B cell (primary cell): Measurements from ENCODE around the gene RHOT1. TPM values are rescaled to one million over a fixed set of nuclear protein-coding genes. Genes with fewer than 3 reads are reported as not detected.
A peak's percentile ranks its signal among the peaks of the same experiment; 100 is the strongest.

Source experiments
- ATAC-seq: fragments of 200-7000 bp; cut with Tn5 transposase; one replicate; pipeline ENCODE4 v1.10.0; 2021; ENCODE audit warnings: low read depth, mild to moderate bottlenecking, moderate number of reproducible peaks, moderate library complexity
- CTCF ChIA-PET: fragments of 350-600 bp; sonication (Branson Sonifier 250); formaldehyde crosslinking; loops from one replicate; lab custom pipeline; 2021; ENCODE audit warnings: antibody characterized with exemption, inconsistent platforms; lab: Charles Lee
- POLR2A ChIA-PET: fragments of 350-600 bp; sonication (Branson Sonifier 250); formaldehyde crosslinking; loops from one replicate; lab custom pipeline; 2021; ENCODE audit warnings: antibody characterized with exemption; lab: Charles Lee
- DNase-seq: peaks from one replicate; pipeline ENCODE4 v3.0.0; 2013
- H2AFZ ChIP-seq: 2 replicates; pipeline ENCODE4 v1.6.1; 2012; ENCODE audit warnings: mild to moderate bottlenecking, low read depth, low read length; ENCODE audit not compliant: insufficient read depth, poor library complexity, severe bottlenecking
- H3K27ac ChIP-seq, 2 donors: 1 replicate in 1 of 2; 2 replicates in 1 of 2; pipeline ENCODE4 v1.5.1; 2012 to 2013; ENCODE audit warnings: low read length in 2 of 2, mild to moderate bottlenecking in 2 of 2, moderate library complexity in 1 of 2
- H3K27me3 ChIP-seq, 4 experiments: fragments of 200-600 bp in 1 of 4; sonication (generic) in 1 of 4; replicated peaks in 1 of 4; 1 replicate in 2 of 4; 2 replicates in 2 of 4; pipeline versions ENCODE4 v1.6.1 to v1.7.0; 2013 to 2016; ENCODE audit warnings: low read length in 3 of 4, mild to moderate bottlenecking in 2 of 4, mixed read lengths in 1 of 4, moderate library complexity in 1 of 4; ENCODE audit not compliant: insufficient read depth in 4 of 4, control insufficient read depth in 3 of 4; ENCODE audit errors: control extremely low read depth in 1 of 4
- H3K36me3 ChIP-seq, 2 experiments: replicated peaks in 1 of 2; 1 replicate in 1 of 2; 2 replicates in 1 of 2; pipeline versions ENCODE4 v1.6.1 to v1.7.1; 2013; ENCODE audit warnings: low read length in 1 of 2; ENCODE audit not compliant: insufficient read depth in 2 of 2, control insufficient read depth in 1 of 2; ENCODE audit errors: control extremely low read depth in 1 of 2, extremely low read depth in 1 of 2
- H3K4me1 ChIP-seq, 2 donors: fragments of 200-600 bp in 1 of 2; sonication (generic) in 1 of 2; 1 replicate in 1 of 2; 2 replicates in 1 of 2; pipeline versions ENCODE4 v1.5.1 to v1.6.1; 2013 to 2017; ENCODE audit warnings: low read length in 2 of 2; ENCODE audit not compliant: control insufficient read depth in 2 of 2, insufficient read depth in 2 of 2
- H3K4me2 ChIP-seq: replicated peaks from 2 replicates; pipeline ENCODE3; 2012; ENCODE audit warnings: mild to moderate bottlenecking, low read depth, low read length; ENCODE audit not compliant: poor library complexity, severe bottlenecking
- H3K4me3 ChIP-seq, 5 experiments: fragments of 200-600 bp in 1 of 5; sonication (generic) in 1 of 5; 1 replicate in 3 of 5; 2 replicates in 2 of 5; pipeline versions ENCODE4 v1.5.1 to v1.7.0; 2011 to 2016; ENCODE audit warnings: low read length in 4 of 5, mild to moderate bottlenecking in 4 of 5, low read depth in 2 of 5, control low read depth in 1 of 5, moderate library complexity in 1 of 5; ENCODE audit not compliant: insufficient read depth in 1 of 5; ENCODE audit errors: control extremely low read depth in 1 of 5, extremely low read depth in 1 of 5
- H3K79me2 ChIP-seq: fragments of 200-600 bp; sonication (generic); one replicate; pipeline ENCODE4 v1.6.0; 2016; ENCODE audit warnings: low read length; ENCODE audit not compliant: control insufficient read depth, insufficient read depth
- H3K9ac ChIP-seq: fragments of 200-600 bp; sonication (generic); 2 replicates; pipeline ENCODE4 v1.6.1; 2017; ENCODE audit warnings: mild to moderate bottlenecking, low read length, moderate library complexity
- H3K9me3 ChIP-seq, 3 donors: one replicate each; pipeline versions ENCODE4 v1.6.1 to v1.7.1; 2013; ENCODE audit warnings: low read length in 2 of 3; ENCODE audit not compliant: control insufficient read depth in 2 of 3, insufficient read depth in 1 of 3; ENCODE audit errors: control extremely low read depth in 1 of 3
- H4K20me1 ChIP-seq: 2 replicates; pipeline ENCODE4 v1.6.0; 2012; ENCODE audit warnings: mild to moderate bottlenecking, low read length; ENCODE audit not compliant: insufficient read depth, control insufficient read depth, poor library complexity, severe bottlenecking
- H3K27ac Mint-ChIP-seq: one replicate; pipeline ENCODE4 v1.8.0; 2021; ENCODE audit warnings: mixed read lengths
- H3K27me3 Mint-ChIP-seq: one replicate; pipeline ENCODE4 v1.8.0; 2021; ENCODE audit warnings: mixed read lengths
- H3K4me1 Mint-ChIP-seq: one replicate; pipeline ENCODE4 v1.8.0; 2021; ENCODE audit warnings: mixed read lengths
- H3K4me3 Mint-ChIP-seq: one replicate; pipeline ENCODE4 v1.8.0; 2021; ENCODE audit warnings: mixed read lengths
- H3K9me3 Mint-ChIP-seq: one replicate; pipeline ENCODE4 v1.8.0; 2022; ENCODE audit warnings: mixed read lengths; ENCODE audit not compliant: insufficient read depth
- EZH2 ChIP-seq: IDR thresholded peaks from 2 replicates; pipeline ENCODE4 v1.6.1; 2012; ENCODE audit warnings: borderline replicate concordance, low read depth, mild to moderate bottlenecking, moderate library complexity, low read length; ENCODE audit not compliant: insufficient read depth, poor library complexity, severe bottlenecking
- WGBS: methylation state at CpG from one replicate; pipeline ENCODE4 v1.1.5; 2013; ENCODE audit warnings: missing lambda C conversion rate; ENCODE audit not compliant: insufficient coverage; 5-methylcytosine and 5-hydroxymethylcytosine counted together
- intact Hi-C: fragments of 100-400 bp; cut with micrococcal nuclease; formaldehyde crosslinking; loops from one replicate; pipeline ENCODE4 v1.10.0; 2022
- polyA plus RNA-seq: library from polyadenylated mRNA; depleted of rRNA; stranded (reverse); fragments of >200 nt; gene quantifications from 2 replicates; pipeline ENCODE4 v1.2.3, GENCODE V29; 2012
- total RNA-seq, 2 donors: library from RNA; stranded (reverse); fragments of 120-200 nt in 1 of 2; gene quantifications; 1 replicate in 1 of 2; 2 replicates in 1 of 2; pipeline versions ENCODE4 v1.2.3 to v1.2.4, GENCODE V29; 2013 to 2022
- TF ChIP-seq, protein P1 (sequence below): fragments of 200-600 bp; IDR thresholded peaks from one replicate; pipeline ENCODE4 v1.8.0; 2022; ENCODE audit warnings: antibody characterized with exemption, mild to moderate bottlenecking

RHOT1 gene
- total and polyA plus RNA-seq, 2 donors (not counting 1 experiment from before 2014, with no cell fraction given): 24.6 to 24.7 TPM

DNA sequence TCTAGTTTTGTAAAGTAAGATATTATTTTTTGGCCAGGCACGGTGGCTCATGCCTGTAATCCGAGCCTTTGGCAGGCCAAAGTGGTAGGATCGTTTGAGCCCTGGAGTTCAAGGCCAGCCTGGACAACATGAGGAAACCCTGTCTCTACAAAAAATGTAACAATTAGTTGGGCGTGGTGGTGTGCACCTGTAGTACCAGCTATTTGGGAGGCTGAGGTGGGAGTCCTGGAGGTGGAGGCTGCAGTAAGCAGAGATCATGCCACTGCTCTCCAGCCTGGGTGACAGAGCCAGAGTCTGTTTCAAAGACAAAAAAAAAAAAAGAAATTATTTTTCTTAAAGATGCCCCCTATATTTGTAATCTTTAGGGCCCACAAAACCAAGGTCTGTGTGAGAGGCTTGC lies 16.0 kb upstream of the RHOT1 start:
- no peak for ATAC-seq
- POLR2A ChIA-PET: interaction anchor here (0.7 kb wide), 1 partner anchor 896 kb away, joined by 3 read pairs; no protein-coding TSS in a partner anchor

DNA sequence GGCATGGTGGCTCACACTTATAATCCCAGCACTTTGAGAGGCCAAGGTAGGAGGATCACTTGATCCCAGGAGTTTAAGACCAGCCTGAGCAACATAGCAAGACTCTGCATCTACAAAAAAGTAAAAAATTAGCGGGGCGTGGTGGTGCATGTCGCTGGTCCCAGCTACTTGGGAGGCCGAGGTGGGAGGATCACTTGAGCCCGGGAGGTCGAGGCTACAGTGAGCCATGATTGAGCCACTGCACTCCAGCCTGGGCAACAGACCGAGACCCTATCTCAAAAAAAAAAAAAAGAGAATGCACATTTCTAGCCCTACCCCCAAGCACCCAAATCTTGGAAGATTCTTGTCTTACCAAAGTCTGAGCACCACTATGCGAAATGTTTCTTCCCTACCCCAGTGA lies 15.6 kb upstream of the RHOT1 start:
- Mint-ChIP-seq H3K9me3 (no peaks in the 10 kb centered on the region), H3K4me3 (peak overlapping the region; percentile 90), H3K4me1 (peaks cover 20% of the 10 kb centered on the region), H3K27me3 (no peaks in the 10 kb centered on the region), H3K27ac (peak overlapping the region; percentile 90)
- Histone ChIP-seq H3K36me3 (no peaks in the 10 kb centered on the region), H4K20me1 (no peaks in the 10 kb centered on the region), H3K4me2 (peak overlapping the region; percentile 65), H3K79me2 (peaks cover 12% of the 10 kb centered on the region), H3K9me3 (no peaks in the 10 kb centered on the region), H3K27me3 (no peaks in the 10 kb centered on the region), H3K4me1 (peaks cover 14 to 18% of the 10 kb centered on the region in 2 donors), H3K4me3 (peak overlapping the region in 4 of 5 experiments; percentile 68 to 77 (median 70)), H3K9ac (peak overlapping the region; percentile 74), H2AFZ (peak overlapping the region; percentile 78), H3K27ac (peak overlapping the region; percentile 54 to 74)
- TF ChIP-seq EZH2: no peak
- WGBS: 98% methylated on average over 6 of the region's 8 CpGs
- DNase-seq (no peak), ATAC-seq (no peak)
- POLR2A ChIA-PET: no interaction called here
- intact Hi-C loops: loop anchor here (1.0 kb wide), 1 partner anchor 16 kb away; the partner anchor contains the start of gene RHOT1
- CTCF ChIA-PET: interaction anchor here (0.6 to 5.4 kb wide), 3 partner anchors 9 to 1790 kb away, joined by 3 to 65 read pairs (median 4); partner anchors contain the start of gene RHOT1

More for the DNA sequence above, 16.0 kb upstream of the RHOT1 start:
- no peak for TF ChIP-seq EZH2
- TF ChIP-seq, protein P1, sequence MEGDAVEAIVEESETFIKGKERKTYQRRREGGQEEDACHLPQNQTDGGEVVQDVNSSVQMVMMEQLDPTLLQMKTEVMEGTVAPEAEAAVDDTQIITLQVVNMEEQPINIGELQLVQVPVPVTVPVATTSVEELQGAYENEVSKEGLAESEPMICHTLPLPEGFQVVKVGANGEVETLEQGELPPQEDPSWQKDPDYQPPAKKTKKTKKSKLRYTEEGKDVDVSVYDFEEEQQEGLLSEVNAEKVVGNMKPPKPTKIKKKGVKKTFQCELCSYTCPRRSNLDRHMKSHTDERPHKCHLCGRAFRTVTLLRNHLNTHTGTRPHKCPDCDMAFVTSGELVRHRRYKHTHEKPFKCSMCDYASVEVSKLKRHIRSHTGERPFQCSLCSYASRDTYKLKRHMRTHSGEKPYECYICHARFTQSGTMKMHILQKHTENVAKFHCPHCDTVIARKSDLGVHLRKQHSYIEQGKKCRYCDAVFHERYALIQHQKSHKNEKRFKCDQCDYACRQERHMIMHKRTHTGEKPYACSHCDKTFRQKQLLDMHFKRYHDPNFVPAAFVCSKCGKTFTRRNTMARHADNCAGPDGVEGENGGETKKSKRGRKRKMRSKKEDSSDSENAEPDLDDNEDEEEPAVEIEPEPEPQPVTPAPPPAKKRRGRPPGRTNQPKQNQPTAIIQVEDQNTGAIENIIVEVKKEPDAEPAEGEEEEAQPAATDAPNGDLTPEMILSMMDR: no peak
- peaks cover 14 to 18% of the 10 kb centered on the region in 2 donors for H3K4me1 ChIP-seq
- H3K79me2 ChIP-seq: peaks cover 12% of the 10 kb centered on the region
- no peaks in the 10 kb centered on the region for H3K27me3 Mint-ChIP-seq
- H3K4me1 Mint-ChIP-seq: peaks cover 20% of the 10 kb centered on the region
- no peaks in the 10 kb centered on the region for H3K36me3 ChIP-seq
- no peak overlapping the region for H3K9ac ChIP-seq
- no peak overlapping the region for H3K4me3 ChIP-seq
- H4K20me1 ChIP-seq: no peaks in the 10 kb centered on the region
- WGBS: 100% methylated on average over 1 of the region's 4 CpGs
- H3K9me3 Mint-ChIP-seq: no peaks in the 10 kb centered on the region
- peak overlapping the region in 1 of 2 donors; percentile 74 for H3K27ac ChIP-seq
- H2AFZ ChIP-seq: peak overlapping the region; percentile 78
- peak overlapping the region; percentile 65 for H3K4me2 ChIP-seq
- intact Hi-C loops: no loop called here
- H3K27ac Mint-ChIP-seq: peak overlapping the region; percentile 90
- H3K27me3 ChIP-seq: no peaks in the 10 kb centered on the region
- CTCF ChIA-PET: interaction anchor here (1.5 to 5.4 kb wide), 2 partner anchors 10 to 14 kb away, joined by 4 to 65 read pairs; partner anchors contain the start of gene RHOT1
- DNase-seq: no peak
- no peak overlapping the region for H3K4me3 Mint-ChIP-seq
- no peaks in the 10 kb centered on the region for H3K9me3 ChIP-seq
